GM18508 (cell line): ENCODE data around the gene GPR137.
A peak's percentile ranks its signal among the peaks of the same experiment; 100 is the strongest.
"Not testable (repeated sequence)": the region's sequence is repeated elsewhere in the genome, so short reads cannot be mapped to it uniquely, and the experiment has no call there.

Experiments used
- ATAC-seq: cut with Tn5 transposase; IDR thresholded peaks from one replicate; pipeline ENCODE4 v1.9.1; 2021; ENCODE audit warnings: moderate number of reproducible peaks; ENCODE audit not compliant: insufficient read depth, unreplicated experiment

Gene GPR137

DNA sequence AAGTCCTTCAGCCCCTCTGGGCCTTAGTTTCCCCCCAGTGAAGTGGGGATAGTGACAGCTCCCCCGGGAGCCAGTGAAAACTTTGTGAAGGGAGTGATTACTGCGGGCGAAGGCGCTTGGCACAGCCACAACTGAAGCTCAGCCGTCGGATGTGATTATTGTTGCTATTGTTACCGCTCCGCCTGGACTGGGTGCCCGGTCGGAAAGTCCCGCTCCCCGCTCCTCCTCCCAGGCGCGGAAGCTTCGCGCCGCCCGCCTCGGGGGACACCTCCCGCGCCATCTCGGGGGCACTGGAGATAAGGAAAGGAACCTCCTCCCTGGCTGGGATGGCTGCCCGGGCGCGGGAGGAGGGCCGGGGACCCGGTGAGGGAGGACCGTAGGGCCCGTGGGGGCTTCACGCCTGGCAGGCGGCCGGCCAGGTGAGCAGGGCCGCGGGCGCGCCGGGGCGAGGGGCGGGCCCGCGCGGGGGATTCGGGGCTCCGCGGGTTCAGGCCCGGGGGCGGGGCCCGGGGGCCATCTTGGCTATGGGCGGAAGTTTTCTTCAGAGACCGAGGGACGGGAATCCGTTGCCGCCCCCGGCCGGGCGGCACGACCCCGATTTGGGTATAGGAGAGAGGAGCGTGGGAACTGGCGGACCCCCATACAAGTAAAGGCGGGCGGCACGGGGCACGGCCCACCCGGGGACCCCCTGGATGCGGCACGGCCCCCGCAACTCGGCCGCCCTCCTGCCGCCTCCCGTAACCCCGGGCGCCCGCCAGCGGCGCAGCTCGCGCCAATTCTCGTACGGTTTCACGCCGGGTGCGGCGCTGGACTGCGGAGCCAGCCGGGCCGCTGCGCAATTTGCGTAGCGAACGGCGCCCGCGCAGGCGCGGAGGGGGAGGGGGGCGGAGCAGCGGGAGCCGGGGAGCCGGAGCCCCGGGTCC, at the start of gene GPR137:
TSS of gene GPR137 (plus strand) at position 887 of the 923 bp plus-strand sequence. CDS start 677 bp downstream, outside the sequence.
- ATAC-seq, result no peak

- no peak for ATAC-seq
Measured at GRCh38 chr11:64237484-64237951, 48.1 kb upstream of the GPR137 start.

DNA sequence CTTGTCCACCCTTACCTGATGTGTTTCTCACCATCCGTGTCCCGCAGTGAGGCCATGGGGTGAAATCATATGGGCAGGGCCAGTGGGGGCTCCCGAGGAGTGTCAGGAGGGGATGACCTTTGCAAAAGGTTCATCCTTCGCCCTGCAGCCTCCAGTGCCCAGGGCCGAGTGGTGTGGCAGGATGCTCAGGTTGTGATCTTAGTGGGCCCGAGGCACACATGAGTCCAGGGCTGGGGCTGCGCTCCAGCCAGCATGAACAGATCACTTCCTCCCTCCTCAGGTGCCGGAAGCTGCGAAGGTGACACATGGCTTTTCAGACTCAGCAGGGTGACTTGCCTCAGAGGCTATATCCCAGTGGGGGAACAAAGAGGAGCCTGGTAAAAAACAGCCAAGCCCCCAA, 47.6 kb upstream of the GPR137 start:
- ATAC-seq, result no peak

GRCh38 chr11:64238999-64239398, 46.6 kb upstream of the GPR137 start:
- no peak for ATAC-seq

DNA sequence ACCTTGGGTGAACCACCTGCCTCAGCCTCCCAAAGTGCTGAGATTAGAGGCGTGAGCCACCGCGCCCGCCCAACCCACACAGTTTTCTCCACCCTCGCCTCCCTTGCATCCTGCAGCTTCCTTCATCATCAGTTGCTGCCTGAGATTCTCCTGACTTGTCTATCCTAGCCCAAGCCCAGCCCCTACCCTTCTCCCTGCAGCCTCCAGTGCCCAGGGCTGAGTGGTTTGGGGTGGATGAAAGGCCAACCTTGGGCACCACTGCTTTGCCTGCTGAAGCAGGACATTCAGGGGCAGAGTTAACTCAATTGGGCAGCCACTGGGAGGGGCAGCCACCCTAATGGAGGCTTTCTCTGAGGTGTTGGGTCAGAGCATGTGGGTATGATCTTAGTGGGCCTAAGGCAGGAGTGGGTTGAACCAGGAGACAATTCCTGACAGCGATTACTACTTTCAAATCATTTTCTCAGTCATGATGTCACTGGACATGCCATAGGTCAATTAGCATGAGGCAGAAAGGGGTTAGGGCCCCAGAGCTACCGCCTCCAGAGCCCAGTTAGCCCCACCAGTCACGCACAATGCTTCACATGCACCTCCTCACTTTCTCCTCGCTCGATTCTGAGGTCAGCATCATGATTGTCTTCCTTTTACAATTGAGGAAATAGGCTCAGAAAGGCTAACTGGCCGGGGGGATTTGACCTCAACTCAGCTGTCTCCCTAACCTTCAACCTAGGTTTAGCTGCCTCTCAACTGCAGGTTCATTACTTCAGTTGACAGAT, 45.8 kb upstream of the GPR137 start:
- no peak for ATAC-seq

DNA sequence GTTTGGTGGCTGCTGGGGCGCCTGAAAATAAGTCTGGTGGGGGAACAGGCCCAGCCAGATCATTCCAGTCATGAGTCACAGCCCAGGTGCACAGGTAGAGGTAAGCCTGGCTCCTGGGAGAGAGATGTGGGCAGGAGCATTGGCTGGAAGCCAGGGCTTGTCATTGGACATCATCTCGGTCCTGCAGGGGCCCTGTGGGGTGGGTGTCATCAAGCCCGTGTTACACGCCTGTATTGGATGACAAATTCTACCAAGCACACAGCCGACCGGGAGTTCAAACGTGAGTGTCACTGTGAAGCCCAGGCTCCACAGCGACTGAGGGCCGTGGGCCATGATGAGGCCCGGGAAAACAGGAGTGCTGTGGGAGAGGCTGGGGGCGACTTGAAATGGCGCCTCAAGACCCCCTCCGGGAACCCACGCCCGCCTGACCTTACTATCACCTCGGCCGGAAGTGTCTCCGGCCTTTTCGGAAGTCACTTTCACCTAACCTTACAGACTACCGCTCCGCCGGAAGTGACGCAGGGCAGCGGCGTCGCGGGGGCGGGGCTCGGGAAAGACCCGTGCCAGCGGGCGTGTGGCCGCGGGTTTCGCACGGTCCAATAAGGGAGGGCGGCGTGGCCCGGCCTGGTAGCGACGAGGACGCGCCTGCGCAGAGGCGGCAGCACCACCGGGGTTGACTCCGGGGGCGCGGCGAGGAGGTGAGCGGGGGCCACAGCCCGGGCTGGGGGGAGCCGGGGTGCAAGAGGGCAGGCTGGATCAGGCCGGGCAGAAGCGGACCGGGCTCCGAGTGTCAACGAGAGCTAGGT, 45.0 kb upstream of the GPR137 start, which contains the start of gene FKBP2:
TSS of gene FKBP2 (plus strand) at position 661 of the 806 bp plus-strand sequence. CDS start 1,293 bp downstream, outside the sequence.
- peak; percentile 38 for ATAC-seq

DNA sequence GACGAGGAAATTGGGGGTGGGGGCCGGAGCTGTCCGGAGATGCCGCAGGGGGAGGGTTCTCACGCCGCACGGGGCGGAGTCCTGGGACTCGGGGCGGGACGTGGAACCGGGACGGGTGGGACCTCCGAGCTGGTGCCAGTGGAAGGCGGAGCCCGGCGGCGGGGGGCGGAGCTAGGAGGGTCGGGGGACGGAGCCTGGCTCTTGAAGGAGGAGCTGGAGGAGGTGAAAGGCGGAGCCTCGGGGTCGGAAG, 44.5 kb upstream of the GPR137 start:
- peak; percentile 34 for ATAC-seq

DNA sequence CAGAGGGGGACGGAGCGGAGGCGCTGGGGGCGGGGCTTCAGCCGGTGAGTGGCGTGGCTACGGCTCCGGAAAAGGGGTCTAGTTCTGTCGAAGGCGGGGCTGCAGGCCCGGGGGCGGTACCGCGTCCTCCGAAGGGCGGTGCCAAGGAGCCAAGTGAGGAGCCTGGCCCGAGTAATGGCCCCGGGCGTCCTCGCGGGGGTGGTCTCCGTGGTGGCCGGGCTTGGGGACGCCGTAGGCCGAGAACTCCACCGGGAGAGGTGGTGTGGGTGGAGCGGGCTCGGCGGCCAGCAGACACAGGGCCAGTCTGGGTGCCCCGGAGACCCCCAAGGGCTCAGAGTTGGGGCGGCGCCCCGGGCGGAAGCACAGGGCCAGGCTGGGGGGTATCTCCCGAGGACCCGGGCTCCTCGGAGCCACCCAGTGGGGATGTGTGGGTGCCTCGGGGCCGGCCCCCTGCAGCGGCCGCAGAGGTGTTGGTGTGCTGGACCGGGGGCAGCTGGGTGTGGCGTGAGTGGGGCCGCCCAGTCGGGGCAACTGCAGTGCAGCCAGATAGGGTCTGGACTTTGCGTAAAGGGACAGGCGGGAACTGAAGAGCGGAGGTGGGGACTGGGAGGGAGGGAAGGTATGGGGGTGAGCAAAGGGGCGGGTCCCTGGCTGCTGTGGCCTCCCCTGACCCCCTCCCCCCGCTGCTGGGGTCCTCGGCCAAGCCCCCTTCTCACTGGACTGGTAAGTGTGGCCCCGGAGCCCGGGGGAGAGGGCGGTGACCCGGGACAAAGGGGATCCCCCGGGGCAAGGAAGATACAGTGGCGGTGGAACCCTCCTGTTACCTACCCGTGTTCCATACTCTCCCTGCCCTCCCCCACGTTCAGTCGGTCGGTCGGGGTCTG, 43.9 kb upstream of the GPR137 start:
- peak; percentile 37 for ATAC-seq

- ATAC-seq, result no peak
Measured at GRCh38 chr11:64243236-64243854, 42.3 kb upstream of the GPR137 start.

- no peak for ATAC-seq
Measured at GRCh38 chr11:64244107-64244506, 41.5 kb upstream of the GPR137 start.

- ATAC-seq, result no peak
Measured at GRCh38 chr11:64244966-64245365, 40.7 kb upstream of the GPR137 start.

- no peak for ATAC-seq
Measured at GRCh38 chr11:64245401-64245796, 40.2 kb upstream of the GPR137 start.

GRCh38 chr11:64245797-64246620, 39.6 kb upstream of the GPR137 start:
- no peak for ATAC-seq

- ATAC-seq, result not testable (repeated sequence)
Measured at GRCh38 chr11:64246621-64246870, 39.1 kb upstream of the GPR137 start.

GRCh38 chr11:64246871-64247728, 38.5 kb upstream of the GPR137 start, which contains the start of gene PPP1R14B:
PPP1R14B (minus strand) TSS chr11:64246943; CDS start chr11:64246673, 270 bp downstream.
- no peak for ATAC-seq

DNA sequence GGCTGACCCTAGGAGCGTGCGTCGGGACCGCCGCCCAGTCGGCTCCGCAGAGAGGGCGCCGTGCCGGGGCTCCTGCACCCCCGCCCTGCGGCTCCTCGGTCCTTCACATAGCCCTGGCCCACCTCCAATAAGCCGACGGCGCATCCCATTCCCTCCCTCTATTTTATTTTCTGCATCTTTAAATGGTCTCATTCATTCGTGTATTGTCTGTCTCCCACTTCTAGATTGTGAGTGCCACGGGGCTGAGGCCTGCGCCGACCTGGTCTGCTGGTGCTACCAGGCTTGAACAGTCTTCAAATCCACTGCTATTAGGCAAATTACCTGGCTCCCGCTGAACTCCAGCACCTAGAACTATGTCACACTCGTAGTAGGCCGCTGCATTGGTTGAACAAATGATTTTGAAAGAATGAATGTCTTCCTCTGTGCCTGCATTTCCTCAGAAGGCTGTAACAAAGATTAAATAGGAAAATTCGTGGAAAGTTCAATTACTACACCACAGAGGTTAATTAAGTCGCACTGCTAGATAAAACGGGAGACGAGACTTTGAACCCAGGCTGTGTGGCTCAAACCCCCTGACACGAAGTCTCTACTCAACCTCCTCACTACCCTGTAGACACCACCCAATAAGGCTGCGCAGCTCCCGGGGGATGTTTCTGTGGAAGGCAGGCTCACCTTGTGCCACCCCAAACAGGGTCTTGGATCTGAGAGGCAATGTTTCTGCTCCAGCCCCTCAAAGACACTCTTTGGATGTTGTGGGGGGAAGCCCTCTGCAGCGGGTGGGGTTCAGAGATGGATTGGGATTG, 37.7 kb upstream of the GPR137 start:
- ATAC-seq, result no peak

DNA sequence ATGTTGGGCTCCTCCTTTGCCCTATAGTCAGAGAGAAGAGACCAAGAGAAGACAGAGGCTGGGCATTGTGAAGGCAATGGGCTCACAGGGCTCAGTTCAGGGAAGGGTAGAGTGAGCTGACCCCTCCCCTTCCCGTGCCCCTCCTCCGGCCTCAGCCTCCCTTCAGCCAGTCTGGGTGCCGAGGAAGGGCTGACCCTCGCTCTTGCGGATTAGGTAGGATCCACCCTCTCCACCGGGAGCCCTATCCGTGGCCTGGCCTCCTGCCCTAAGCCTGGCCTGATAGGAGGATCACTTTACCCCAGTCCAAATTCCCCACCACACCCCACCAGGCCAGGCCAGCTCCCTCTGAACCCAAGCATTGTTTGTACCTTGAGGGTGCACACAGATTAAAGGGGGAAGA, 37.1 kb upstream of the GPR137 start:
- no peak for ATAC-seq
